Neural cell (in vitro differentiated cells): ENCODE measurements around the gene STARD9. TPM values are rescaled to one million over a fixed set of nuclear protein-coding genes. Genes with fewer than 3 reads are reported as not detected.

Experiments used
- H2AFZ ChIP-seq: fragments of 200-600, 300-800 bp; sonication (generic), shearing (Covaris generic); 2 replicates; pipeline ENCODE4 v1.6.0; 2014; ENCODE audit warnings: low read depth, mild to moderate bottlenecking, antibody characterized with exemption, low read length, moderate library complexity
- H3F3A ChIP-seq: fragments of 200-600 bp; shearing (Covaris generic); 2 replicates; pipeline ENCODE4 v1.6.1; 2016; ENCODE audit warnings: mild to moderate bottlenecking, moderate library complexity, mixed read lengths, antibody characterized with exemption, low read length; ENCODE audit not compliant: insufficient read depth, poor library complexity, severe bottlenecking
- H3K27ac ChIP-seq: fragments of 200-600, 300-800 bp; sonication (generic), shearing (Covaris generic); 2 replicates; pipeline ENCODE4 v1.5.1; 2014; ENCODE audit warnings: mild to moderate bottlenecking, low read length, moderate library complexity
- H3K27me3 ChIP-seq: fragments of 300-800, 200-600 bp; sonication (generic), shearing (Covaris generic); 2 replicates; pipeline ENCODE4 v1.6.0; 2014; ENCODE audit warnings: mild to moderate bottlenecking, low read depth, low read length, moderate library complexity; ENCODE audit not compliant: insufficient read depth
- H3K36me3 ChIP-seq: fragments of 300-800, 200-600 bp; sonication (generic), shearing (Covaris generic); 2 replicates; pipeline ENCODE4 v1.5.1; 2014; ENCODE audit warnings: mild to moderate bottlenecking, antibody characterized with exemption, low read length, moderate library complexity; ENCODE audit not compliant: insufficient read depth
- H3K4me2 ChIP-seq: fragments of 300-800, 200-600 bp; sonication (generic), shearing (Covaris generic); 2 replicates; pipeline ENCODE4 v1.6.0; 2014; ENCODE audit warnings: mild to moderate bottlenecking, low read length
- H3K4me3 ChIP-seq: fragments of 300-800, 200-600 bp; sonication (generic), shearing (Covaris generic); 2 replicates; pipeline ENCODE4 v1.5.1; 2014; ENCODE audit warnings: mild to moderate bottlenecking, low read length, moderate library complexity
- H3K79me2 ChIP-seq: fragments of 200-600 bp; shearing (Covaris generic); replicated peaks from 2 replicates; pipeline ENCODE4 v1.6.0; 2014; ENCODE audit warnings: mild to moderate bottlenecking, low read length, moderate library complexity; ENCODE audit not compliant: insufficient read depth
- H3K9ac ChIP-seq: fragments of 300-800, 200-600 bp; sonication (generic), shearing (Covaris generic); 2 replicates; pipeline ENCODE4 v1.6.1; 2016; ENCODE audit warnings: mild to moderate bottlenecking, low read length, mixed read lengths
- H3K9me2 ChIP-seq: fragments of 200-600 bp; shearing (Covaris generic); 2 replicates; pipeline ENCODE4 v1.6.1; 2016; ENCODE audit warnings: mild to moderate bottlenecking, low read length, mixed read lengths; ENCODE audit not compliant: insufficient read depth
- H3K9me3 ChIP-seq: fragments of 200-600, 300-800 bp; sonication (generic), shearing (Covaris generic); 2 replicates; pipeline ENCODE4 v1.6.1; 2016; ENCODE audit warnings: mild to moderate bottlenecking, mixed run types, low read length, moderate library complexity, mixed read lengths
- H4K20me1 ChIP-seq: fragments of 200-600 bp; shearing (Covaris generic); 2 replicates; pipeline ENCODE4 v1.6.1; 2016; ENCODE audit warnings: mild to moderate bottlenecking, mixed run types; ENCODE audit not compliant: insufficient read depth
- EP300 ChIP-seq: fragments of 450-650 bp; conservative IDR thresholded peaks from 2 replicates; pipeline ENCODE4 v1.6.1; 2014; ENCODE audit warnings: antibody characterized with exemption, mild to moderate bottlenecking, moderate library complexity; ENCODE audit not compliant: poor library complexity, severe bottlenecking
- EZH2 ChIP-seq: fragments of 200-600, 300-800 bp; shearing (Covaris generic), sonication (generic); IDR thresholded peaks from 2 replicates; pipeline ENCODE4 v1.6.1; 2014; ENCODE audit warnings: antibody characterized with exemption, low read length, borderline replicate concordance, mild to moderate bottlenecking; ENCODE audit not compliant: insufficient read depth, poor library complexity, severe bottlenecking
- MXI1 ChIP-seq: fragments of 450-650 bp; conservative IDR thresholded peaks from 2 replicates; pipeline ENCODE4 v1.6.1; 2014; ENCODE audit warnings: antibody characterized with exemption, mild to moderate bottlenecking; ENCODE audit not compliant: poor library complexity, severe bottlenecking
- POLR2AphosphoS5 ChIP-seq: IDR thresholded peaks from 2 replicates; pipeline ENCODE4 v1.6.1; 2012
- RAD21 ChIP-seq: fragments of 450-650 bp; conservative IDR thresholded peaks from 2 replicates; pipeline ENCODE4 v1.6.1; 2014; ENCODE audit warnings: antibody characterized with exemption, mild to moderate bottlenecking, moderate library complexity
- SMC3 ChIP-seq: fragments of 450-650 bp; conservative IDR thresholded peaks from 2 replicates; pipeline ENCODE4 v1.6.1; 2014; ENCODE audit warnings: antibody characterized with exemption, mild to moderate bottlenecking, moderate library complexity; ENCODE audit not compliant: poor library complexity
- TAF1 ChIP-seq: IDR thresholded peaks from 2 replicates; pipeline ENCODE4 v1.6.1; 2012; ENCODE audit warnings: low read depth
- polyA plus RNA-seq: library from polyadenylated mRNA; depleted of rRNA; stranded (reverse); fragments of >200 nt; gene quantifications from 2 replicates; pipeline ENCODE4 v1.2.3, GENCODE V29; 2014
- TF ChIP-seq, protein P1 (sequence below): IDR thresholded peaks from 2 replicates; pipeline ENCODE4 v1.6.1; 2012; ENCODE audit warnings: borderline replicate concordance
- TF ChIP-seq, protein P2 (sequence below): fragments of 450-650 bp; IDR thresholded peaks from 2 replicates; pipeline ENCODE4 v1.5.1; 2014; ENCODE audit warnings: antibody characterized with exemption, mild to moderate bottlenecking, moderate library complexity; ENCODE audit not compliant: poor library complexity, severe bottlenecking

Gene STARD9
- polyA plus RNA-seq, 1 donor from 2014 or later: 6.4 TPM

DNA sequence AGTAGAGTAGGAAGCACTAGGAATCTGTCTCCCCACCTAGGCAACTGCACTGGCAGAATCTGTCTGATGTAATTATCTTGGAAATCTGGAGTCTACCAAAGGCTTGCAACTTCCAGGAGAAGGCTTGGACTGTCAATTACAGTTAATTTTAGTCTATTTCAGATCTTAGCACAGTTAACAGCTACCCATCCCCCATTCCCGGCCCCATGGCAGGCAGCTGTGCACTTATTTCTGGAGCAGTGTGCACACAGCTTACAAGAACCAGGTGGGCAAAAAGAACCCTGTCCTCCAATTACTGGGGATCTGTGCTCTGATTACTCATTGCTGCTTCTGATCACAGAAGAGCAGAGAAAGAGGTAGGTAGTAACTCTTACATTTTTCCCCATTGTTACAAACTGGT lies 173.9 kb downstream of the STARD9 start:
- Histone ChIP-seq H3K9me3 (no peaks in the 10 kb centered on the region), H3K27ac (peak overlapping the region; percentile 80), H2AFZ (no peak overlapping the region), H3K36me3 (no peaks in the 10 kb centered on the region), H3K27me3 (no peaks in the 10 kb centered on the region), H3K9ac (peak overlapping the region; percentile 33), H3F3A (peaks cover 4% of the 10 kb centered on the region), H3K4me3 (peak overlapping the region; percentile 45), H4K20me1 (no peaks in the 10 kb centered on the region), H3K79me2 (no peaks in the 10 kb centered on the region), H3K4me2 (peak overlapping the region; percentile 6), H3K9me2 (no peaks in the 10 kb centered on the region)
- TF ChIP-seq RAD21: no peak
- TF ChIP-seq EP300: no peak
- TF ChIP-seq, protein P1, sequence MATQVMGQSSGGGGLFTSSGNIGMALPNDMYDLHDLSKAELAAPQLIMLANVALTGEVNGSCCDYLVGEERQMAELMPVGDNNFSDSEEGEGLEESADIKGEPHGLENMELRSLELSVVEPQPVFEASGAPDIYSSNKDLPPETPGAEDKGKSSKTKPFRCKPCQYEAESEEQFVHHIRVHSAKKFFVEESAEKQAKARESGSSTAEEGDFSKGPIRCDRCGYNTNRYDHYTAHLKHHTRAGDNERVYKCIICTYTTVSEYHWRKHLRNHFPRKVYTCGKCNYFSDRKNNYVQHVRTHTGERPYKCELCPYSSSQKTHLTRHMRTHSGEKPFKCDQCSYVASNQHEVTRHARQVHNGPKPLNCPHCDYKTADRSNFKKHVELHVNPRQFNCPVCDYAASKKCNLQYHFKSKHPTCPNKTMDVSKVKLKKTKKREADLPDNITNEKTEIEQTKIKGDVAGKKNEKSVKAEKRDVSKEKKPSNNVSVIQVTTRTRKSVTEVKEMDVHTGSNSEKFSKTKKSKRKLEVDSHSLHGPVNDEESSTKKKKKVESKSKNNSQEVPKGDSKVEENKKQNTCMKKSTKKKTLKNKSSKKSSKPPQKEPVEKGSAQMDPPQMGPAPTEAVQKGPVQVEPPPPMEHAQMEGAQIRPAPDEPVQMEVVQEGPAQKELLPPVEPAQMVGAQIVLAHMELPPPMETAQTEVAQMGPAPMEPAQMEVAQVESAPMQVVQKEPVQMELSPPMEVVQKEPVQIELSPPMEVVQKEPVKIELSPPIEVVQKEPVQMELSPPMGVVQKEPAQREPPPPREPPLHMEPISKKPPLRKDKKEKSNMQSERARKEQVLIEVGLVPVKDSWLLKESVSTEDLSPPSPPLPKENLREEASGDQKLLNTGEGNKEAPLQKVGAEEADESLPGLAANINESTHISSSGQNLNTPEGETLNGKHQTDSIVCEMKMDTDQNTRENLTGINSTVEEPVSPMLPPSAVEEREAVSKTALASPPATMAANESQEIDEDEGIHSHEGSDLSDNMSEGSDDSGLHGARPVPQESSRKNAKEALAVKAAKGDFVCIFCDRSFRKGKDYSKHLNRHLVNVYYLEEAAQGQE: peak; percentile 89
- no peak for TF ChIP-seq TAF1

DNA sequence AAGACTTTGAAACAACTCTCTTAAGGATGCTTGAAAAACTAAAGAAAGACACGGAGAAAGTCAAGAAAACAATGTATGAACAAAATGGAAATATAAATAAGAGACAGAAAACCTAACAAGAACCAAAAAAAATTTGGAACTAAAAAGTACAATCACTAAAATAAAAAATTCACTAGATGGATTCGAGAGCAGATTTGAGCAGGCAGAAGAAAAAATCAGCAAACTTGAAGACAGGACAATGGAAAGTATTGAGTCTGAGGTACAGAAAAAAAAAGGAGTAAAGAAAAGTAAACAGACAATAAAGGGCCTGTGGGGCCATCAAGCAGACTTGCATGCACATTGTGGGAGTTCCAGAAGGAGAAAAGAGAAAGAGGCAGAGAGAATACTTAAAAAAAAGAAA lies 174.9 kb downstream of the STARD9 start:
- Histone ChIP-seq H3K9me2 (no peaks in the 10 kb centered on the region), H3K79me2 (no peaks in the 10 kb centered on the region), H3K4me2 (no peak overlapping the region), H3K9ac (no peak overlapping the region), H3K9me3 (no peaks in the 10 kb centered on the region), H3K4me3 (no peak overlapping the region), H4K20me1 (no peaks in the 10 kb centered on the region), H3K27ac (peak overlapping the region; percentile 80), H3K27me3 (no peaks in the 10 kb centered on the region), H3F3A (peaks cover 4% of the 10 kb centered on the region), H3K36me3 (no peaks in the 10 kb centered on the region), H2AFZ (no peak overlapping the region)
- TF ChIP-seq, protein P1: no peak
- TF ChIP-seq RAD21 (no peak), SMC3 (no peak), EZH2 (no peak), TAF1 (no peak), EP300 (no peak), MXI1 (no peak), POLR2AphosphoS5 (no peak)
- TF ChIP-seq, protein P2, sequence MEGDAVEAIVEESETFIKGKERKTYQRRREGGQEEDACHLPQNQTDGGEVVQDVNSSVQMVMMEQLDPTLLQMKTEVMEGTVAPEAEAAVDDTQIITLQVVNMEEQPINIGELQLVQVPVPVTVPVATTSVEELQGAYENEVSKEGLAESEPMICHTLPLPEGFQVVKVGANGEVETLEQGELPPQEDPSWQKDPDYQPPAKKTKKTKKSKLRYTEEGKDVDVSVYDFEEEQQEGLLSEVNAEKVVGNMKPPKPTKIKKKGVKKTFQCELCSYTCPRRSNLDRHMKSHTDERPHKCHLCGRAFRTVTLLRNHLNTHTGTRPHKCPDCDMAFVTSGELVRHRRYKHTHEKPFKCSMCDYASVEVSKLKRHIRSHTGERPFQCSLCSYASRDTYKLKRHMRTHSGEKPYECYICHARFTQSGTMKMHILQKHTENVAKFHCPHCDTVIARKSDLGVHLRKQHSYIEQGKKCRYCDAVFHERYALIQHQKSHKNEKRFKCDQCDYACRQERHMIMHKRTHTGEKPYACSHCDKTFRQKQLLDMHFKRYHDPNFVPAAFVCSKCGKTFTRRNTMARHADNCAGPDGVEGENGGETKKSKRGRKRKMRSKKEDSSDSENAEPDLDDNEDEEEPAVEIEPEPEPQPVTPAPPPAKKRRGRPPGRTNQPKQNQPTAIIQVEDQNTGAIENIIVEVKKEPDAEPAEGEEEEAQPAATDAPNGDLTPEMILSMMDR: no peak
